Activated naive CD4-positive, alpha-beta T cell treated with anti-CD3 and anti-CD28 coated beads, Interleukin-2, amount 50 U/mL, for 16 hours (primary cell): ENCODE measurements around the gene CPOX.
"Not testable (repeated sequence)": the region's sequence is repeated elsewhere in the genome, so short reads cannot be mapped to it uniquely, and the experiment has no call there.

Source experiments
- DNase-seq: peaks from one replicate; pipeline ENCODE4 v3.0.0-alpha.2; 2020

Gene CPOX

DNA sequence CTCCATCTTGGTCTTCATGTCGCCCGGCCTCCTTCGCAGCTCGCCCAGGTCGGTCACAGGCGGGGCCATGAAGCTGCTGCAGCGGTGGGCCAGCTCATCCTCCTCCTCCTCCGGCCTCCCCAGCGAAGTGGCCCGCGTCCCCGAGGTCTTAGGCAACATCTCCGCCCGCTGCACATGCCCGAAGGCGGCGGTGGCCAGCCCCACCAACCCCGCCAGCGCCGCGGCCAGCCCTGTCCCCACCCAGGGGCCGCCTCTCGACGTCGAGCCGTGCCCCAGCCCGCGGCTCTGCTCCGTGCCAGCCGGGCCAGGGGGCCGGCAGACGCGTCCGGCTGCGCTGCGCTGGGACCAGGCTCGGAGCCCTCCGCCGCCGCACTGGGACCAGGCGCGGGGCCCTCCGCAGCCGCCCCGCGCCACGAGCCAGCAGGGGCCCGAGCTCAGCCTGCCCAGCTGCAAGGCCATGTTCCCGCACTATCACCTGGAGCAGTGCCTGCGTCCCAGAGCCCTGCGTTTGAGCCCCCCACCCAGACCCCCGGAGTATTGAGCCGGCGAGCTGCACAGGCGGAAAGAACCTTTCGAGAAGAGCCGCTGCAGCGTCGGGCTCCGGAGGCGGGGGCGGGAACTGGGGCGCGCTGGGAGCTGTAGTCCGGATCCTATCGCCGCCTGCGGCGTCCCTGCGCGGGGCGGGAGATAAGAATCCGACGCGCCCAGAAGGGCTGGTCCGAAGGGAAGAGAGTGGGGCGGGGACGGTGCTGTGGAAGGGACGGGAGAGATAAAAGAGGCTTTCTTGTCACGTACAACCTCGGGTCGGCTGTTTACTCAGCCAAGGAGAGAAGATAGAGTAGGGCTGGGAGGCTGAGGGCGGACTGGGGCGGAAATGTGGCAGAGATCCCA lies at the start of gene CPOX:
CPOX (minus strand) TSS at position 566 of the 891 bp plus-strand sequence; CDS start at position 459, 107 bp downstream.
- DNase-seq, result peak; percentile 88

DNA sequence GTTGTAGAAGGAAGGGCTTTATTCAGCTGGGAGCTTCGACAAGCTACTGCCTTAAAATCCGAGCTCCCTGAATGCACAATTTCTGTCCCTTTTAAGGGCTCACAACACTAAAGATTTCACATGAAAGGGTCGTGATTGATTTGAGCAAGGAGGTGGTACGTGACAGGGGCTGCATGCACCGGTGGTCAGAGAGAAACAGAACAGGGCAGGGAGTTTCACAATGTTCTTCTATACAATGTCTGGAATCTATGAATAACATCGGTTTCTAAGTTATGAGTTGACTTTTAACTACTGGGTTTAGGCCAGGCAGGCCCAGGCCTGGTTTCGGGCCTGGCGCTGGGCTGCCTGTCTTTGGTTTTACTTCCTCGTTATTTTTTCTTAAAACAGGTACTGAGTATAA lies 49.4 kb upstream of the CPOX start:
- not testable (repeated sequence) for DNase-seq

DNA sequence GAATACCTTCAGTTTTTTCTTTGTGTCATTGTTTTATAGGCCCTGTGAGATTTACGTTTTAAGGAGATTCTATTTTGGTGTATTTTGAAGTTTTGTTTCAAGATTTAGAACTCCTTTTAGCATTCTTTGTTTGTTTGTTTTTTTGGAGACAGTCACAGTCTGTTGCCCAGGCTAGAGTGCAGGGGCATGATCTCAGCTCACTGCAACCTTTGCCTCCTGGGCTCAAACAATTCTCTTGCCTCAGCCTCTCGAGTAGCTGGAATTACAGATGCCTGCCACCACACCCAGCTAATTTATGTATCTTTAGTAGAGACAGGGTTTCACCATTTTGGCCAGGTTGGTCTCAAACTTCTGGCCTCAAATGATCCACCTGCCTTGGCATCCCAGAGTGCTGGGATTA lies 48.3 kb upstream of the CPOX start:
- DNase-seq, result not testable (repeated sequence)

DNA sequence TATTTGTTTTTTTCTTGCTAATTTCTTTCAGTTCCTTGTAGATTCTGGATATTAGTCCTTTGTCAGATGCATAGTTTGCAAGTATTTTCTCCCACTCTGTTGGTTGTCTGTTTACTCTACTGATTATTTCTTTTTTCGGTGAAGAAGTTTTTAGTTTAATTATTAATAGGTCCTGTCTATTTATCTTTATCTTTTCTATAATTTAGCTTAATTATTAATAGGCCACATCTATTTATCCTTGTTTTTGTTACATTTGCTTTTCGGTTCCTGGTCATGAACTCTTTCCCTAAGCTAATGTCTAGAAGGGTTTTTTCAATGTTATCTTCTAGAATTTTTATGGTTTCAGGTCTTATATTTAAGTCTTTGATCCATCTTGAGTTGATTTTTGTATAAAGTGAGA lies 45.1 kb upstream of the CPOX start:
- not testable (repeated sequence) for DNase-seq

DNA sequence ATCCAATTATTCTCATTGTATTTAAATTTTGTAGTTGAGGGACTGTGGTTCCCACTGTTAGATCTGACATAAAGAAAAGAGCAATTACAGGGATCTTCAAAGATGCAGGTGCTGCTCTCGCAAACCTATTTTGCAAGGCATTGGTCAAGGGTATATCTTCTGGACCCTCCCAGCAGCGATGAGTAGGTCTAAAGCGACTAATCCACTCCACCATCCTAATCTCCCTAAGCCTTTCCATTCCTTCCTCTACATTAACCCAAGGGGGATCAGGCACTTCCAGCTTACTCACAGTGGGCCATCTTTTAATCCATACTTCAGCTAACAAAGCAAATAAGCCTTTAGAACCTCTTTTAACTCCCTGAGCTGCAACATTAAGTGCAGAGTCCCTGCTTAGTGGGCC lies 37.0 kb upstream of the CPOX start:
- DNase-seq, result no peak

DNA sequence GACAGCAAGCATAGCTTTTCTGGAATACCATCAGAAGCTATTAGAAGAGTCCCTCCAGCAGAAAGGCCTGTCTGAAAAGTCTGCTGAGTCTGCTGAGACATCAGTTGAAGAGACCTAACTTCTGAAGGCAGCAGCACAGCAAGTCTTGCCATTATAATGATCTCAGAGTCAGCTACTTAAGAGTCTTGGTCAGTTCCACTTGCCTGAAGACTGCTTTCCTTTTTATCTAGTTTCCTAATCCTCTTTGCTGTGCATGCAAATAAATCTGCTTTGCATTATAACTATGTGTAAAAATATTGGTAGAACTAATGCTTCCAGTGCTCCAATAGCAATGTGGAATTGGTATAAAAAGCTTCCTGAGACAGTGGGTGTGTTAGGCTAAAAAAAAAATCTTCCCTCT lies 34.9 kb upstream of the CPOX start:
- no peak for DNase-seq

DNA sequence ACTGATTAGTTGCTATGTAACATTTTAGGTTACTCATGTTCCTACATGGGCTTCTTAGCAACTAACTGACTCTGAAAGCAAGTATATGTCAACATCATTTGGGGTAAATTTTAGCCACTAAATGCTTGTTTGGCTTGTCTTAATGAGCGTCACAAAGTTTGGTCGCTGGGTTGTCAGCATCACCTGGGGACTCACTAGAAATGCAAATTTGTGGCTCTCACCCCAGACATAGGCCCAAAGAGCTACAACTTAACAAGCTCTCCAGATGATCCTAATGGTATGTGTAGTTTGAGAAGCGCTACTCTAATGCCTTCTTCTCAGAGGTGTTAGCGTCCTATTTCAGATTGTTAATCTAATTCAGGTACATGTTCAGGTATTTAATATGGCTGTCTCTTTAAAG lies 32.7 kb upstream of the CPOX start:
- no peak for DNase-seq

DNA sequence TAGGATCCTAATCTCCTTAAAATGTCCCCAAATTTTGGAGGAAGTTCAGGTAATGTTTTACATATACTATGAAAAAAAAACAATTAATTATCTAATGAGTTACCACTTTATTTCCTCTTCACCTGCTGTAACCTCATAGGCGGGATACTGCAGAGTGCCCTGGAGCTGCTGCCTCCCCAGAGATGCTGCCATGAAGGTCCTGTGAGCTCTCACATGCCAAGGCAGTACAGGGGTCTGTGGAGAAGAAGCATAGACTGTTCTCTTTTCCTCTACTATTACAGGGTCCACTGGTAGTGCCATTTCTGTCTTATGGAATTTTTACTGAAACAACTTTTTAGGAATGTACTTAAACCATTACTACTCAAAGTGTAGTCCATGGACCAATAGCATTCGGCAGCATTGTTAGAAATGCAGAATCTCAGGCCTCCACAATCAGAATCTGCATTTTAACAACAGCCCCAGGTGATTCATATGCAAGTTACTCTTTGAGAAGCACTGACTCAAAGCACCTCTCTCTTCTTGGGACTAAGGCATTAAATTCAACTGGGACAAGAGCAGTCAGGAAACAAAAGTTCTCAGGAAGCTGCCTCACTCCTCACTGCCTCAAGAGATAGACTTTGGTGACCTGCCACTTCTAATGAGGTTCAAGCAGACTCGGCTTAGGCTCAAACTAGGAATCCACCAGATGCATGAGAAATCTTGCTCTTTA lies 30.3 kb upstream of the CPOX start:
- DNase-seq, result no peak

DNA sequence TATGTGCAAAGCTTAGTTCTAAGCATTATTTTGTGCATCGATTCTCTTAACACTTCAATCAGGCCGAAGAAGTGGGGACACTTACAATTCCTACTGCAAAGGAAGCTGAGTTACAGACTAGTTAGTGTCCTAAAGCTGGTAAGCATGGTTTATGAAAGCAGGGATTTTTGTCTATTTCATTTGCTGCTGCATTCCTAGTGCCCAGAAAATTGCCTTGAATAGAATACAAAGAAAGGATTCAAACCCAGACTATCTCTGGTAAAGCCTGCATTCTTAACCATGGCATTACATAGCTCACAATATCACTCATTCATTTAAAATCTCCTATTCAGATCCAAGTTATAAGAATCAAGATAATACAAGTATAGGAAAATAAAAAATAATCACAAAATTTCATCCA lies 24.4 kb upstream of the CPOX start:
- DNase-seq, result no peak

DNA sequence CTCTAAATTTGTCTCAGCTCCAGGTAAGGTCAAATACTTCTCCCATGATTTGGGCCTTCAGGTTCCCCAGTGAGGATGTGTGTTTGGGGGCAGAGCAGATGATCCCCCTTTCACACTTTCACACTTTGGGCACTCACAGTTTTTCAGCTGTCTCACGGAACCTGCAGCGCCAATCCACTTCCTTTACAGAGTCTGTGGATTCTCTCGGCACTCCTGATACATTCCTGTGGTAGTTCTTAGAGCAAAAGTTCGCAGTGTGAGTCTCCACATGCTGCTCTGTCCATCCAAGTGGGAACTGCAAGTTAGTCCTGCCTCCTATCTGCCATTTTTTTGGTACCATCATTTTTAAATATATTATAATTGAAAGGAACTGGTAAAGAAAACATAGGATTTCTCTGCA lies 20.2 kb upstream of the CPOX start:
- no peak for DNase-seq

DNA sequence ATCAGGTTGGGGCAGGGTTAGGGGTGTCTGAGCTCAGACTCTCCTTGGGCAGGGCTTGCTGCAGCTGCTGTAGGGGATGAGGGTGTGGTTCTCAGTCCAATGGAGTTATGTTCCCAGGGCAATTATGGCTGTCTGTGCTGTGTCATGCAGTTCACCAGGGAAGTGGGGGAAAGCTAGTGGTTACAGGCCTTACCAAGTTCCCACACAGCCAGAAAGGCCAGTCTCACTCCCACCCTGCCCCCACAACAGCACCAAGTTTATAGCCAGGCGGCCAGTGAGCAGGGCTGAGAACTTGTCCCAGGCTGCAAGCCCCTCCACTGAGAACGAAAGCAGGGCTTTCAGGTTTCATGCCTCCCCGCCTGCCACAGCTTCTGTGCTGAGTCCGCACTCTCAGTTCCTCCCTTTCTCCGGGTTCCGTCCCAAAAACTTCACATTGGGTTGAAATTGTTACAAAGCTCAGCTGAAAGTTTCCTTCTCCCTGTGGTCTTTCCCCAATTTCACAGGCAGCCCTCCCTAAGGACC lies 19.6 kb upstream of the CPOX start:
- DNase-seq, result no peak

DNA sequence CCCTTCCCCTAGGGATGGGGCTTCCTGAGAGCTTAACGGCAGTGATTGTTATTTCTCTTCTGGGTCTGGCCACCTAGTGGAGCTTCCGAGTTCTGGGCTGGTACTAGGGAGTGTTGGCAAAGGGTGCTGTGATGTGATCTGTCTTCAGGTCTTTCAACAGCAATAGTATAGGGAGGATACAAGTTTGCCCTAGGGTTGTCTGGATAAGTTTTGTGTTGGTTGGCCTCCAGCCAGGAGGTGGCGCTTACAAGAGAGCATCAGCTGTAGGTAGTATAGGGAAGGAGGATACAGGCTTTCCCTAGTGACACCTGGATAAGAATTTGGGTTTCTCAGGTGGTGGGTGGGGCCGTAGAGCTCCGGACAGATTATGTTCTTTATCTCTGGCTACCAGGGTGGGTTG lies 19.2 kb upstream of the CPOX start:
- DNase-seq, result no peak

DNA sequence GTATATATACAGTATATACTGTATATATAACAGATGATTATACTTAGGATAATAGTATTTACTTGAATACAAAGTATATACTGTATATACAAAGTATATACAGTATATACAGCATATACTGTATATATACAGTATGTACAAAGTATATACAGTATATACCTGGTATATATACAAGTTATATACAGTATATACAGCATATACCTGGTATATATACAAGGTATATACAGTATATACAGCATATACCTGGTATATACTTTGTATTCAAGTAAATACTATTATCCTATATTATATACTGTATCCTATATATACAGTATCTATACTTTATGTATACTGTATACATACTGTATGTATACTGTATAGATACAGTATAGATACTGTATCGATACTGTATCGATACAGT lies 14.6 kb upstream of the CPOX start:
- no peak for DNase-seq

DNA sequence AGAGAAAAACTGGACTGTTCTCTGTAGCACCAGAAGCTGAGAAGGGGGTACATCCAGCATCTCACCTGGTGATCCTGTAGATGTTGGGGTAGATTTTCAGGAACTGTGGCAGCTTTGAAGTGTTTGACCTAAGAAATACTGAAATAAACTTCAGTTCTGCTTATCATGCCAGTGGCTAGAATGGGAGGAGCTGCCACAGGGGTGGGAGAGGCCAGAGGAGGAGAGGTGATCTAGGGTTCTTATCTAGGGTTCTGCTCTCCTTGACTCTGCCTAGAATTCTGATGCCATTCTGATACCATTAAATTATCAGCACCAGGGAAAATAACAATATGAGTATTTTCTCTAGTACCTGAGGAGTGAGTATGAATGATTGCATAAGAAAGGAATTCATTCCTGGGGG lies 10.2 kb upstream of the CPOX start:
- no peak for DNase-seq

DNA sequence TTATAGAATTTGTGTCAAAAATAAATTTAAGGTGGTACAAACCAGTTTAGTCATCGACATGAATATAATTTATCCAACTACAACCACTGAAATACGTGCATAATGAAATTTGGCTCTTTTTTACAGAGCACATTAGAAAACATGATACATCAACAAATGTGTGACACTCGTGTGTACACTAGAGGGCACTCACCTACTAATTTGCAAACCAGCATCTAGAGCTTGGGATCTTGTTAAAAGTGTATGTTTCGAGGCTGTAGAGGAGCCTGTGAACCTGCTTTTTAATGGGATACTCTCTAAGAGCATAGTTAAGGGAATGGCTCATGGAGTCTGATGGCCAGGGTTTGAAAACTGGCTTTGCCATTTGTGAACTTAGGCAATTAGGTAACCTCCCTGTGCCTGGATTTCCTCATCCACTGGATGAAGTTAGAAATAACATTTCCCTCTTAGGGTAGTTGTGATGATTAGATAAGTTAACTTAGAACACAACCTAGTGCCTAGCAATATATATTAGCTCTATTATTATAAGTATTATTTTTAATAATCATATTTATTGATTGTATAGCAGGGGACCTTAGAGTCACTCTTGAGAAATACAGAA lies 8.8 kb upstream of the CPOX start:
- DNase-seq, result no peak

DNA sequence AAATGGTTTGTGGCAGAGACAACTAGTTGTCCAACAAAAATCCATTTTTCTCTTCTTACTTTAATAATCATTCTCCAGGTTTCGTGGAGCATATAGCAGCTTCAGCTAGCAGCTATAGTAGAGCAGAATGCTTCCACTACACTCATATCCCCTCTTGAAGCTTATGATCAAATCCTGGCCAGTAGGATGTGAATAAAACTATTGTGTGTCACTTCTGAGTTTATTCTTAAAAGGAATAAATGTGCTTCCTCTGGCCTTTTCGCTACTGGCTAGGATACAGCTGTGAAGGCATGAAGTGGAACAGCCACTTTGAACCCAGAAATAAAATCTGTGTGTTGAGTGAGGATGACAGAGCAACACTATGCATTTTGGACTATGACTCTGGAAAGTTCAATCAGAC lies 7.8 kb upstream of the CPOX start:
- no peak for DNase-seq

DNA sequence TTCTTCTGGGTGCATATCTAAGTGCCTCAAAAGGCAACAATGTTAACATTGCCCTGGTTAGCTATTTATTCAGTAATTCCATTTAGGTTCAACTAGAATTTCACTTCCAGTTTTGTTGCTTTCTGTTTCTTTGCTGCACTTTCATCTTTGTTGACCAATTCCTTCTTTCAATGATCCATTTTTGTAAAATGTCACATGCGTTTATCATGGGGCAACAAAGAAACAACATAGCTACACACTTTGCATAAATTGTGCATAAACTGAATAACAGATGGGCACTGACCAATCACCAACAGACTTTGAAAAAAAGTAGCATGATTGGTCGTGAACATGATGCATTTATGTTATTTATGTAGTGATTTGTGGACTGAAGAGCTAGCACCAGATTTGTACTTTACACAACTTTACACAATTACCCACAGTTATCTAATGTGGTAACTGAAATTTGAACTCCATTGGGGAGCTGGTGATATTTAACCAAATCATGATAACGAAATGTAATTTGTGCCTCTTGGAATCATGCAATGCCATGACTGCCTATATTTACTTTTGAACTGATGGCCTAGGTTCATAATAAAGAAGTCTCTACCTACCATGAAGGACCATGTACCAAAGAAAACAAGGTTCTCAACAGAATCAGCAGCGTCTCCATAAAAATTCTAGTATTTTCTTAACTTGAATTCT lies 7.1 kb upstream of the CPOX start:
- DNase-seq, result no peak

DNA sequence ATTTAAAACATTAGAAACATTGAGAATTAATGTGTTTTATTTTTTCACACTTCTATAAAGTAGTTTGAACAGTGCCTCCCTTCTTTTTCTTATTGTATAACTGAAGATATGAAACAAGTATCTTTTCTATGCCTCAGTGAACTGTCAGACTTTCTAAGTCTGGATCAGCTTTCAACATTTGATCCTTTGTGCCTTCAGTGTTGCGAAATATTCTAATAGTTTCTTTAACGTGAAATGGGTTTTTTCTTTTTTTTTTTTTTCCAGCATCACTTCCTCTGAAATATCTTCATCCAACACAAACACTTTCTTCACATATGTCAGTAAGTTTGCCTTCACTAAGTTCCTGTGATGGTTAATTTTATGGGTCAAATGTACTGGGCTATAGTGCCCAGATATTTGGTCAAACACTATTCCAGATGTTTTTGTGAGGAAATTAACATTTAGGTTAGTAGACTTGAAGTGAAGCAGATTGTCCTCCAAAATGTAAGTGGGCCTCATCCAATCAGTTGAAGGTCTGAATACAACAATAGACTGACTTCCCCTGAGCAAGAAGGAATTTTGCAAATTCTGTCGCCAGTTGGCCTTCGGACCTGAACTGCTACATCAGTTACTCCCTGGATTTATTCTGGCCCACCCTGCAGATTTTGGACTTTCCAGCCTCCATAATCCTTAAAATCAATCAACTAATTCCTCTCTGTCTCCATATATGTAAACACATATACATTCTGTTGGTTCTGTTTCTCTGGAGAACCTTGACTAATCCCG lies 6.4 kb upstream of the CPOX start:
- no peak for DNase-seq

DNA sequence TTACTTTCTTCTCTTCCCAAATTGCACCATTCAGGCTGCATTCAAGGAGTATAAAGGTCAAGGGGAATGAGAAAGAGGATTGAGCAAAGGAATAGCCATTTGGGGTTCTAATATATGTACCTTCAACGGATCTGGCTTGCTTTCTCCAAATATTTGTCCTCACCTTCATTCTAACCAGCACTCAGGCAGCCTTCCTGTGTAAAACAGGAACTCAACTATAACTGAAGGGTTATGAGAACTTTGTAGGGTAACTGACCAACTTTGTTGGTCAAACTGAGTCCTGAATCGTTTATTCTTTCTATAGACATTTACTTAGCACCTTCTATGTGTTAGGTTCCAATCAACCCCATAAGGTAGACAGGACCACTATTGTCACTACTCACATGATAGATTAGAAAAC lies 5.1 kb upstream of the CPOX start:
- no peak for DNase-seq

DNA sequence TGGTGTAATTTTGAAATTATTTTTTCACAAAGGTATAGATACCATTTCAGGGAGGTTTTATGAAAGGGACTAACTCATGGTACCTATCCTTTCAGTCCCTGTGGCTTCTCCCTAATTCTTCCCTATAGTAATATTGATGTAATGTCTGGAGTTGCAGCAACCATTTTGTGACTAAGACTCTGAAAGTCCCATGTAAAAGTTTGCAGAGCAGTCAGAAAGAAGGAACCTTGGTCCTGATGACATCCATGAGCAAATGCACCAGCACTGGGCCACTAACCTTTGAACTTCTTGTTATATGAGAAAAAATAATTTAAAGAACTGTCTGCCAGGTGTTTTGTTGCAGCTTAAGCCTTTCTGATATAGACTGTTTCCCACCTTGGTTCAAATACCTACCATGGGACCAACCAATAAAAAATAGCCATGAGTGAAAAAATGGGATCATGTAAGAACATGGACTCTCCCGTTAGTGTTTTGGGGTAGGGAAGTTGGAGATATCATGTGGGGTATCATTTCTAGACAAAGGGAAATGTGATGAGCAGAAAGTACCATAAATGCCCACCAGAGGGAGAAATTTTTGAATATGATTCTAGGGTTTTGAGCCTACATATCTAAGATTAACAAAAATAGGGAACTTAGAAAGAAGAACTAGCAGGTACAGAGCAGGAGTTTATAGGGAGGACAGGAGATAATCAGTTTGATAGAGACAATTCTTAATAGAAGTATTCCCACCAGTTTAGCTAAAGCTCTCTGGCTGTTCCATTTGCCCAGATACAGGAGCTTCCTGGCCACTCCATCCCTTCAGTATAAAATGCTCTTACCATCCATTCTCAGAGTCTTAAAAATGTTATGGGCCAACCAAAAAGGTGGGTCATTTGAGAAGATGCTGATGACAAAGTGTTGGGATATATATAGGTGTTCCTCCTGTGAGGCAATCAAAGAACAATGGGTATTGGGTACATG lies 3.4 kb upstream of the CPOX start:
- DNase-seq, result no peak

DNA sequence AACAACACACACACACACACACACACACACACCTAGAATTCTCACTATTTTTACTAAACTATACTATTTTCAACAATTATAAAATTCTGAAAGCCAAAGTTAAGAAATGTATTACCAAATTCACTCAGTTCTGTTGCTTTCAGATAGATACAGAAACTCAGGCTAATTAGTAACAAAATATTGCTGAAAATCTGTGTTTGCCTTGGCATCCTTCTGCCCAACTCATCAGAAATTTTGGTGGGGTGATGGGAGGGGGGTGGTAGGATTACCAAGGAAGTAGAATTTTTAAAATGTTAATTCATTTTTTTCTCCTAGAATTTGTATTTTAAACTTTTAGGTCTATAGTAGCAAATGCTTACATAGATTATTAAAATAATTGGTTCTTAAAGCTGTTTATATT lies 2.7 kb upstream of the CPOX start:
- DNase-seq, result no peak
